ENCODE results near the gene SBK2.
"Not testable (repeated sequence)": the region's sequence is repeated elsewhere in the genome, so short reads cannot be mapped to it uniquely, and the experiment has no call there.

Gene SBK2

GRCh38 chr19:55534280-55534679 lies 2.7 kb downstream of the SBK2 start:
- DNase-seq: not testable (repeated sequence)

- DNase-seq: no peak
Observed at GRCh38 chr19:55530996-55531395, 5.9 kb downstream of the SBK2 start.

- no peak for DNase-seq
Observed at GRCh38 chr19:55529636-55530234, 7.2 kb downstream of the SBK2 start.

GRCh38 chr19:55528030-55528803 lies 8.7 kb downstream of the SBK2 start:
- DNase-seq: peak; percentile 5

- DNase-seq: no peak
Observed at GRCh38 chr19:55527197-55528029, 9.5 kb downstream of the SBK2 start.

DNA sequence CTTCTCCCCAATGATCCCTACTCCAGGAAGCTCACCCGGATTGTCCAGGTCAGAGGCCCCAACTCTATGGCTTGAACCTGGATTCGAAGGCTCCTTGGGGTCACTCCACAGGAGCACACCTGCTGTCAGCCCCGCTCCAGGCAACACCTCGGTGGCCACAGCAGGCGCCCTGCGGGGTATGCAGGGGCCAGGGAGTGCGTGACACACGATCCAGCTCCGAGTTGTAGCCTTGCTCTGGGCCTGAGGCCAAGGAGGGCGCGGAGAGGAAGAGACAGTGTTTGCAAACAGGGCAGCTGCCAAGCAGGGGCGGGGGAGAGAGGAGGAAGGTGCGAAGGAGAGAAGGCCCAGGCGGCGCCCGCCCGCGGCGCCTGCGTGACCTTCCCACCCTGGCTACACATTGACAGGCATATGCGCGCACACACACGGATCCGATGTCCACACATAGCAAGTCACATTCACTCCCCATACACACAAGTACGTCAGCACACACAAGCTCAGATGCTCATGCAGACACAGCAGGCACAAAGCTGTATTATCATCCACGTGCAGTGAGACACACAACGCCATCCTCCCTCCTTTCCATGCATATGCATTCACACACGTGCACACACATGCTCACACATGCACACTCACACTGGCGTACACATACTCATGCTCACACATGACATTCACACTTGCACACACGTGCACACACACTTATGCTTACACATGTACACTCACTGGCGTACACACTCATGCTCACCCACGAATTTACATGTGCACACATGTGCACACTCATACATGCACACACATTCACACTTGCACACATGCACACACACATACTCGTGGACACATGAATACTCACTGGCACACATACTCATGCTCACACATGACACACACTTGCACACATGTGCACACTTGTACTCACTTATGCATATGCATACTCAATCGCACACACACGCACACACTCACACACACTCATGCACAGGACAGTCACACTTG lies 10.4 kb downstream of the SBK2 start:
- peak; percentile 67 for DNase-seq

- no peak for DNase-seq
Observed at GRCh38 chr19:55525289-55526101, 11.4 kb downstream of the SBK2 start.

- DNase-seq: no peak
Observed at GRCh38 chr19:55520691-55521292, 16.1 kb downstream of the SBK2 start.

- peak; percentile 20 for DNase-seq
Observed at GRCh38 chr19:55519451-55520311, 17.3 kb downstream of the SBK2 start.

- peak; percentile 86 for DNase-seq
Observed at GRCh38 chr19:55516878-55517620, 19.9 kb downstream of the SBK2 start.

GRCh38 chr19:55508120-55508519 lies 28.8 kb downstream of the SBK2 start:
- no peak for DNase-seq

- DNase-seq: no peak
Observed at GRCh38 chr19:55504981-55505380, 32.0 kb downstream of the SBK2 start.

DNA sequence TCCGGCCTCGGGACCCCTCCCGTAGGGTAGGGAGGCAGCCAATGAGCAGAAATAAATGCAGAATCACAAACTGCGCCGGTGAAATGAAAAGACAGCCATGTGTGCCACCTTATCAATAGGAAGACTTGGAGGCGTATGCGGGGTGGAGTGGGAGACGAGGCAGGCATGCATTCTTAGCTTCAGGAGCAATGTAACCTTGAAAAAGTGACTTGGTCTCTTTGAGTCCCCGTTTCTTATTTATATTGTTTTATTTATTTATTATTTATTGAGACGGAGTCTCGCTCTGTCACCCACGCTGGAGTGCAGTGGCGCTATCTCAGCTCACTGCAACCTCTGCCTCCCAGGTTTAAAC lies 32.7 kb downstream of the SBK2 start:
- DNase-seq: no peak

GRCh38 chr19:55503502-55504251 lies 33.3 kb downstream of the SBK2 start:
- DNase-seq: peak; percentile 90

DNA sequence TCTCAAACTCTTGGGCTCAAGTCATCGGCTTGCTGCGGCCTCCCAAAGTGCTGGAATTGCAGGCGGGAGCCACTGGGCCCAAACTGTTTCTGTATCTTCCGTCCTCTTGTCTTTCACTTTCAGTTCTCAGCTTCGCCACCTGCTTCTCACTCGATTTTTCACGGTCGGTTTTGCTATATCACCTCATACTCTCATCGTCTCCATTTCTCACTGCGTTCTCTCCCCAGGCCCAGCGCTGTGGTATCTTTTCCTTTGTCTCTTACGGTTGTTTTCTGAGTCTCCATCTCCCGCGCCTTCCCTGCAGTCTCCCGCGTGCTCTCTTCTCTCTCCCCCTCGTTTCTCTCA lies 33.8 kb downstream of the SBK2 start:
- no peak for DNase-seq

DNA sequence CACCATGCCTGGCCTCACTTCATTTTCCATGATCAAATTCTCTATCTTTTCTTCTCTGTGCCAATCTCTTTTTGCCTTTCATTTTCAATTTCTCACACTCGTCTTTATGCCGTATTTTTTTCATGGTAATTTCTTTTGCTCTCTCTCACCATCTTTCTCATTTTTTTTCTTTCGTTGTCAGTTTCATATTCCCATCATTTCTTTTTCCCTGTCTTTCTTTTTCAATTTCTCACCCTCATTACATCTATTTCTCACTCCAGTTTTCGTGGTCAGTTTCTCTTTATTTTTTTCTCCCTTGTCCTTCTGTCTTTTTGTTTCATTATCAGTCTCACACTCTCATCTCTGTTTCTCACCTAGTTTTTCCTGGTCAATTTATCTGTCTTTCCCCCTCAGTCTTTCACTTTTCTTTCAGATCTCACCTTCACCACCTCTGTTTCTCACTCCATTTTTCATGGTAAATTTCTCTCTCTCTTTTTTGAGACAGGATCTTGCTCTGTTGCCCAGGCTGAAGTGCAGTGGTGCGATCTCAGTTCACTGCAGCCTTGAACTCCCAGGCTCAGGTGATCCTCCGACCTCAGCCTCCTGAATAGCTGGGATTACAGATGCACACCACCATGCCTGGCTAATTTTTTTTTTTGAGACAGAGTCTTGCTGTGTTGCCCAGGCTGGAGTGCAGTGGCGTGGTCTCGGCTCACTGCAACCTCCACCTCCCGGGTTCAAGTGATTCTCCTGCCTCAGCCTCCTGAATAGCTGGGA lies 34.6 kb downstream of the SBK2 start:
- no peak for DNase-seq

GRCh38 chr19:55500368-55500952 lies 36.5 kb downstream of the SBK2 start:
- DNase-seq: no peak
